Karpas-422 (cell line): ENCODE measurements around the gene IGSF10. TPM values are rescaled to one million over a fixed set of nuclear protein-coding genes. Genes with fewer than 3 reads are reported as not detected.
A peak's percentile ranks its signal among the peaks of the same experiment; 100 is the strongest.

Experiments
- DNase-seq: peaks from one replicate; pipeline ENCODE4 v3.0.0-alpha.2; 2015
- H2AFZ ChIP-seq: fragments of 200-600 bp; sonication (generic); 2 replicates; pipeline ENCODE4 v1.6.1; 2014; ENCODE audit warnings: antibody characterized with exemption, low read length, mixed read lengths
- H3K27ac ChIP-seq: fragments of 200-600 bp; sonication (generic); 2 replicates; pipeline ENCODE4 v1.5.1; 2014; ENCODE audit warnings: mild to moderate bottlenecking, low read length, moderate library complexity
- H3K27me3 ChIP-seq: fragments of 200-600 bp; sonication (generic); 2 replicates; pipeline ENCODE4 v1.6.1; 2014; ENCODE audit warnings: low read length, mixed read lengths
- H3K36me3 ChIP-seq: fragments of 200-600 bp; sonication (generic); 2 replicates; pipeline ENCODE4 v1.6.1; 2014; ENCODE audit warnings: low read length, mixed read lengths; ENCODE audit not compliant: insufficient read depth
- H3K4me1 ChIP-seq: fragments of 200-600 bp; sonication (generic); 2 replicates; pipeline ENCODE4 v1.6.1; 2014; ENCODE audit warnings: mild to moderate bottlenecking, low read length, mixed read lengths
- H3K4me2 ChIP-seq: fragments of 200-600 bp; sonication (generic); 2 replicates; pipeline ENCODE4 v1.6.1; 2014; ENCODE audit warnings: low read length, low read depth, mild to moderate bottlenecking; ENCODE audit not compliant: poor library complexity, severe bottlenecking
- H3K4me3 ChIP-seq: fragments of 200-600 bp; sonication (generic); 2 replicates; pipeline ENCODE4 v1.5.1; 2014; ENCODE audit warnings: mild to moderate bottlenecking, antibody characterized with exemption, low read length, mixed read lengths
- H3K79me2 ChIP-seq: fragments of 200-600 bp; sonication (generic); 2 replicates; pipeline ENCODE4 v1.6.1; 2014; ENCODE audit warnings: mild to moderate bottlenecking, low read length, mixed read lengths
- H3K9ac ChIP-seq: fragments of 200-600 bp; sonication (generic); 2 replicates; pipeline ENCODE4 v1.6.0; 2014; ENCODE audit warnings: low read length
- H3K9me2 ChIP-seq: fragments of 200-600 bp; sonication (generic), shearing (Covaris generic); replicated peaks from 2 replicates; pipeline ENCODE4 v1.6.0; 2014; ENCODE audit warnings: mild to moderate bottlenecking, low read length, moderate library complexity; ENCODE audit not compliant: insufficient read depth
- H3K9me3 ChIP-seq: fragments of 300-700, 200-600 bp; sonication (generic); 2 replicates; pipeline ENCODE4 v1.6.1; 2014; ENCODE audit warnings: low read length, mixed read lengths
- H4K20me1 ChIP-seq: fragments of 200-600 bp; sonication (generic); 2 replicates; pipeline ENCODE4 v1.6.1; 2014; ENCODE audit warnings: mild to moderate bottlenecking, antibody characterized with exemption, low read length, low read depth; ENCODE audit not compliant: insufficient read depth
- small RNA-seq: library from RNA; depleted of rRNA; stranded (forward); fragments of <200 nt; gene quantifications from one replicate; pipeline ENCODE3, GENCODE V24; 2014
- total RNA-seq: library from RNA; depleted of rRNA; stranded (reverse); fragments of >200 nt; shearing (Covaris generic); gene quantifications from 2 replicates; pipeline ENCODE4 v1.2.3, GENCODE V29; 2014; ENCODE audit warnings: low replicate concordance; rRNA removed

Gene IGSF10
- total RNA-seq, 1 experiment from 2014 or later, result 0.07 TPM

DNA sequence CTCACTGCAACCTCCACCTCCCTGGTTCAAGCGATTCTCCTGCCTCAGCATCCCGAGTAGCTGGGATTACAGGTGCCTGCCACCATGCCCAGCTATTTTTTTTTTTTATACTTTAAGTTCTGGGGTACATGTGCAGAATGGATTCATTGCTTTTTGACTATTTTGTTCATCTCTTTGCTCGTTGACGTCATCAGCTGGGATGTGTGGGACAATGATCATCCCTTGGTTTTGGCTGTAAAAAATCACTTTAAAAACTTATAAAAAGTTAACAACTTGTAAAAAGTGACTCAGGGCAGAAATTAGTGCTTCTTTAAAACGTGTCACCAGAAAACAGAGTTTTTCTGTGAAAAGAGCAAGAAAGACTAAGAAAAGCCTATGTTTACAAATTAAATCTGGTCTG, 37.8 kb downstream of the IGSF10 start:
- Histone ChIP-seq H3K4me2 (no peak overlapping the region), H4K20me1 (no peaks in the 10 kb centered on the region), H3K27me3 (no peaks in the 10 kb centered on the region), H2AFZ (peak overlapping the region; percentile 25; the same call in 1 of the 2 replicates), H3K27ac (peak overlapping the region; percentile 56), H3K4me3 (no peak overlapping the region), H3K4me1 (peaks cover 60% of the 10 kb centered on the region), H3K9me2 (no peaks in the 10 kb centered on the region), H3K9me3 (no peaks in the 10 kb centered on the region), H3K9ac (peak overlapping the region; percentile 28; the same call in 1 of the 2 replicates), H3K36me3 (no peaks in the 10 kb centered on the region), H3K79me2 (no peaks in the 10 kb centered on the region)
- DNase-seq, result no peak

DNA sequence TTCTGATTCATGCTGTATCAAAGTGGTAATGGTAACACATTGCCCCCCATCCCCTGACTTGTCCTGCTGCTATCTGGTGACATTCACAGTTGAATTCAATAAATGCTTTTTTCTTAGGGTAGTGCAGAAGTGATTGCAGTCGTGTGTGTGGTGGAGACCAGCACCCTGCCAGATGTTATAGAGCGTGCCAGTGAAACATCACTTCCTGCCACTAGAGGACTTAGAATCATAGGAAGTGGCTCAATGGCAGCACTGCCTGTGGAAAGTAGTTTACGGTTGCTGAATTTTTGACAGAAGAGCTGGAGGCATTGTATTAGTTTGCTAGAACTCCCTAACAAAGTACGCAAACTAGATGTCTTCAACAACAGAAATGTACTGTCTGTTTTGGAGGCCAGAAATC, 38.9 kb downstream of the IGSF10 start:
- Histone ChIP-seq H3K4me2 (no peak overlapping the region), H3K9me3 (no peaks in the 10 kb centered on the region), H4K20me1 (no peaks in the 10 kb centered on the region), H3K9ac (no peak overlapping the region), H3K27me3 (no peaks in the 10 kb centered on the region), H3K4me1 (peaks cover 49% of the 10 kb centered on the region), H3K36me3 (no peaks in the 10 kb centered on the region), H3K27ac (peak overlapping the region; percentile 3; the same call in 1 of the 2 replicates), H3K9me2 (no peaks in the 10 kb centered on the region), H3K79me2 (no peaks in the 10 kb centered on the region), H2AFZ (peak overlapping the region; percentile 47; the same call in 1 of the 2 replicates), H3K4me3 (no peak overlapping the region)
- peak; percentile 69 for DNase-seq

GRCh38 chr3:151419806-151420205, 41.1 kb downstream of the IGSF10 start:
- DNase-seq, result no peak
- Histone ChIP-seq H3K9me2 (no peaks in the 10 kb centered on the region), H3K9ac (no peak overlapping the region), H3K4me2 (no peak overlapping the region), H4K20me1 (no peaks in the 10 kb centered on the region), H3K4me3 (no peak overlapping the region), H3K36me3 (no peaks in the 10 kb centered on the region), H3K27me3 (no peaks in the 10 kb centered on the region), H3K27ac (no peak overlapping the region), H3K9me3 (no peaks in the 10 kb centered on the region), H3K4me1 (peaks cover 39% of the 10 kb centered on the region), H2AFZ (no peak overlapping the region), H3K79me2 (no peaks in the 10 kb centered on the region)

DNA sequence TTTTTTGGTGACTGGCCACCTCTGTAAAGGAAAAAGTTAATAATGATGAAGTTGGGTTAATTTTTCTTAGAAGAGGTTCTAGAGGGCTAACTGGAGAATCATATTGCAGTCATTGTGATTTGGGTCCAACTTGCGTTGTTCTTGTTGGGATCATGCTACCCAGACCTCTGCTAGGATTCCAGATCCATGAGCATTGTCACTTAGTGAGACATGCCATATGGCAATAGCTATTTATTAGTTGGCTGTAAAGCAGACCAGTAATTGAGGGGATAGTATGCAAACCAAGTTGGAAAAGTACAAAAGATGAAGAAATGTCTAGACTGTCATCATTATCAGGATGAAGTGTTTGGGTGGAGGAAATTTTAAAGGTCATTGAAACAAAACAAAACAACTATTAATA, 45.6 kb downstream of the IGSF10 start:
- Histone ChIP-seq H3K4me3 (no peak overlapping the region), H2AFZ (no peak overlapping the region), H3K79me2 (no peaks in the 10 kb centered on the region), H3K9me2 (no peaks in the 10 kb centered on the region), H3K9ac (no peak overlapping the region), H3K9me3 (no peaks in the 10 kb centered on the region), H3K27ac (no peak overlapping the region), H4K20me1 (no peaks in the 10 kb centered on the region), H3K4me2 (no peak overlapping the region), H3K27me3 (no peaks in the 10 kb centered on the region), H3K36me3 (peaks cover 13% of the 10 kb centered on the region), H3K4me1 (peaks cover 41% of the 10 kb centered on the region)
- DNase-seq, result no peak

- Histone ChIP-seq H3K9ac (no peak overlapping the region), H3K4me2 (no peak overlapping the region), H3K4me3 (no peak overlapping the region), H3K9me2 (no peaks in the 10 kb centered on the region), H3K36me3 (peaks cover 13% of the 10 kb centered on the region), H4K20me1 (no peaks in the 10 kb centered on the region), H3K4me1 (peaks cover 58% of the 10 kb centered on the region), H3K27me3 (no peaks in the 10 kb centered on the region), H3K27ac (peak overlapping the region; percentile 92), H3K9me3 (no peaks in the 10 kb centered on the region), H2AFZ (no peak overlapping the region), H3K79me2 (no peaks in the 10 kb centered on the region)
- DNase-seq, result no peak
Measured at GRCh38 chr3:151412989-151413388, 47.9 kb downstream of the IGSF10 start.

Small RNA genes lying within 50 kb of the gene (small RNA-seq; reads per million reads assigned to genes)
- gene AC117454.1, result not detected

Other genes starting within 250 kb of the IGSF10 start
- gene P2RY14, start 182.5 kb downstream of the IGSF10 start, total RNA-seq, result not detected in 2 replicates
- not detected in 2 replicates for gene GPR87, start 144.2 kb downstream of the IGSF10 start, total RNA-seq
- gene P2RY13, start 131.5 kb downstream of the IGSF10 start, total RNA-seq, result 0.40 and 0.97 TPM in 2 replicates
- not detected in 2 replicates for gene P2RY12, start 76.3 kb downstream of the IGSF10 start, total RNA-seq